Measurements from ENCODE around the gene SSNA1. TPM values are rescaled to one million over a fixed set of nuclear protein-coding genes. Genes with fewer than 3 reads are reported as not detected.

Gene SSNA1
- total RNA-seq, 2 donors from 2014 or later: 39.4 to 48.3 TPM

GRCh38 chr9:137160716-137161557 lies 27.5 kb upstream of the SSNA1 start:
- H3K9me3 ChIP-seq (ENCODE audit: control insufficient read depth, low read length, poor library complexity, severe bottlenecking): no peaks in the 10 kb centered on the region
- Mint-ChIP-seq H3K27me3 (peaks cover 37% of the 10 kb centered on the region), H3K36me3 (ENCODE audit: low read depth) (peaks cover 2% of the 10 kb centered on the region), H3K4me3 (no peak overlapping the region), H3K4me1 (peaks cover 17% of the 10 kb centered on the region), H3K27ac (no peak overlapping the region)
- ATAC-seq: no peak
- DNase-seq: no peak

GRCh38 chr9:137161558-137162486 lies 26.7 kb upstream of the SSNA1 start:
- H3K36me3 Mint-ChIP-seq (ENCODE audit: low read depth): peaks cover 2% of the 10 kb centered on the region
- H3K27me3 Mint-ChIP-seq: peaks cover 43% of the 10 kb centered on the region
- no peaks in the 10 kb centered on the region for H3K9me3 ChIP-seq (ENCODE audit: control insufficient read depth, low read length, poor library complexity, severe bottlenecking)
- H3K27ac Mint-ChIP-seq: no peak overlapping the region
- DNase-seq: no peak
- peaks cover 21% of the 10 kb centered on the region for H3K4me1 Mint-ChIP-seq
- ATAC-seq: no peak
- no peak overlapping the region for H3K4me3 Mint-ChIP-seq

- no peaks in the 10 kb centered on the region for H3K9me3 ChIP-seq (ENCODE audit: control insufficient read depth, low read length, poor library complexity, severe bottlenecking)
- ATAC-seq (peak; percentile 47), DNase-seq (no peak)
- Mint-ChIP-seq H3K36me3 (ENCODE audit: low read depth) (peaks cover 2% of the 10 kb centered on the region), H3K4me3 (peak overlapping the region; percentile 68), H3K4me1 (peaks cover 17% of the 10 kb centered on the region), H3K27ac (no peak overlapping the region), H3K27me3 (peaks cover 38% of the 10 kb centered on the region)
These were observed 25.7 kb upstream of the SSNA1 start for GRCh38 chr9:137162505-137163364.

- Mint-ChIP-seq H3K4me3 (peak overlapping the region; percentile 76), H3K27ac (no peak overlapping the region), H3K4me1 (peaks cover 12% of the 10 kb centered on the region), H3K36me3 (ENCODE audit: low read depth) (peaks cover 2% of the 10 kb centered on the region), H3K27me3 (peaks cover 32% of the 10 kb centered on the region)
- H3K9me3 ChIP-seq (ENCODE audit: control insufficient read depth, low read length, poor library complexity, severe bottlenecking): no peaks in the 10 kb centered on the region
- no peak for ATAC-seq
- no peak for DNase-seq
These were observed 25.1 kb upstream of the SSNA1 start for GRCh38 chr9:137163365-137163715.

GRCh38 chr9:137163805-137164204 lies 24.7 kb upstream of the SSNA1 start:
- no peak overlapping the region for H3K27ac Mint-ChIP-seq
- peaks cover 2% of the 10 kb centered on the region for H3K36me3 Mint-ChIP-seq (ENCODE audit: low read depth)
- H3K9me3 ChIP-seq (ENCODE audit: control insufficient read depth, low read length, poor library complexity, severe bottlenecking): no peaks in the 10 kb centered on the region
- peak overlapping the region; percentile 76 for H3K4me3 Mint-ChIP-seq
- H3K4me1 Mint-ChIP-seq: peaks cover 12% of the 10 kb centered on the region
- H3K27me3 Mint-ChIP-seq: peaks cover 27% of the 10 kb centered on the region
- no peak for DNase-seq
- ATAC-seq: no peak

GRCh38 chr9:137164370-137165249 lies 23.9 kb upstream of the SSNA1 start:
- ATAC-seq: no peak
- Mint-ChIP-seq H3K27me3 (peaks cover 19% of the 10 kb centered on the region), H3K36me3 (ENCODE audit: low read depth) (no peaks in the 10 kb centered on the region), H3K4me3 (no peak overlapping the region), H3K27ac (no peak overlapping the region), H3K4me1 (peaks cover 8% of the 10 kb centered on the region)
- no peak for DNase-seq
- no peaks in the 10 kb centered on the region for H3K9me3 ChIP-seq (ENCODE audit: control insufficient read depth, low read length, poor library complexity, severe bottlenecking)

GRCh38 chr9:137165250-137165836 lies 23.1 kb upstream of the SSNA1 start:
- H3K36me3 Mint-ChIP-seq (ENCODE audit: low read depth): no peaks in the 10 kb centered on the region
- DNase-seq: no peak
- no peaks in the 10 kb centered on the region for H3K9me3 ChIP-seq (ENCODE audit: control insufficient read depth, low read length, poor library complexity, severe bottlenecking)
- no peak overlapping the region for H3K27ac Mint-ChIP-seq
- peaks cover 17% of the 10 kb centered on the region for H3K27me3 Mint-ChIP-seq
- H3K4me1 Mint-ChIP-seq: peaks cover 8% of the 10 kb centered on the region
- no peak overlapping the region for H3K4me3 Mint-ChIP-seq
- no peak for ATAC-seq

GRCh38 chr9:137166380-137167229 lies 21.9 kb upstream of the SSNA1 start:
- no peaks in the 10 kb centered on the region for H3K36me3 Mint-ChIP-seq (ENCODE audit: low read depth)
- peaks cover 8% of the 10 kb centered on the region for H3K4me1 Mint-ChIP-seq
- no peaks in the 10 kb centered on the region for H3K9me3 ChIP-seq (ENCODE audit: control insufficient read depth, low read length, poor library complexity, severe bottlenecking)
- peaks cover 20% of the 10 kb centered on the region for H3K27me3 Mint-ChIP-seq
- DNase-seq: no peak
- H3K27ac Mint-ChIP-seq: no peak overlapping the region
- ATAC-seq: no peak
- H3K4me3 Mint-ChIP-seq: peak overlapping the region; percentile 72

GRCh38 chr9:137167277-137167746 lies 21.2 kb upstream of the SSNA1 start:
- no peak overlapping the region for H3K4me3 Mint-ChIP-seq
- ATAC-seq: no peak
- no peak for DNase-seq
- H3K36me3 Mint-ChIP-seq (ENCODE audit: low read depth): no peaks in the 10 kb centered on the region
- H3K27me3 Mint-ChIP-seq: peaks cover 20% of the 10 kb centered on the region
- H3K4me1 Mint-ChIP-seq: peaks cover 8% of the 10 kb centered on the region
- H3K9me3 ChIP-seq (ENCODE audit: control insufficient read depth, low read length, poor library complexity, severe bottlenecking): no peaks in the 10 kb centered on the region
- H3K27ac Mint-ChIP-seq: no peak overlapping the region

- no peak for DNase-seq
- Mint-ChIP-seq H3K36me3 (ENCODE audit: low read depth) (no peaks in the 10 kb centered on the region), H3K27me3 (peaks cover 25% of the 10 kb centered on the region), H3K4me1 (peaks cover 8% of the 10 kb centered on the region), H3K4me3 (no peak overlapping the region), H3K27ac (no peak overlapping the region)
- peak; percentile 11 for ATAC-seq
- H3K9me3 ChIP-seq (ENCODE audit: control insufficient read depth, low read length, poor library complexity, severe bottlenecking): no peaks in the 10 kb centered on the region
These were observed 20.5 kb upstream of the SSNA1 start for GRCh38 chr9:137167747-137168572.

All from T-helper 17 cell (primary cell).